Measurements from ENCODE around the gene LDLRAD4. TPM values are rescaled to one million over a fixed set of nuclear protein-coding genes. Genes with fewer than 3 reads are reported as not detected.

The LDLRAD4 gene
- polyA plus RNA-seq, 1 of the 3 experiments (the other 2 are of a cell fraction): 0.16 TPM

GRCh38 chr18:13608791-13609532, 390.4 kb downstream of the LDLRAD4 start:
- no peak for DNase-seq
- no peak overlapping the region for H3K4me3 ChIP-seq (ENCODE audit: low read depth in 2 of 2, low read length in 1 of 2)
- no peaks in the 10 kb centered on the region for H3K9me3 ChIP-seq
- H3K27me3 ChIP-seq (ENCODE audit: insufficient read depth): no peaks in the 10 kb centered on the region
- H3K27ac ChIP-seq (ENCODE audit: low read depth in 2 of 2, low read length in 1 of 2): no peak overlapping the region
- no peak for TF ChIP-seq ELF1 (IDR thresholded peaks at IDR 0.05)
- CTCF ChIA-PET: interaction anchor here (0.7 to 1.3 kb wide), 2 partner anchors 15 to 393 kb away, joined by 3 read pairs; no protein-coding TSS in a partner anchor
- 70% methylated on average over 16 of the region's 16 CpGs for WGBS (ENCODE audit: low lambda C conversion rate)
- H3K4me2 ChIP-seq: no peak overlapping the region
- no peaks in the 10 kb centered on the region for H3K9me2 ChIP-seq
- no peaks in the 10 kb centered on the region for H3K36me3 ChIP-seq (replicated peaks in 1 of 2; ENCODE audit: control insufficient read depth in 1 of 2, insufficient read depth in 2 of 2, low read length in 1 of 2)
- H3K79me2 ChIP-seq (ENCODE audit: insufficient read depth): no peaks in the 10 kb centered on the region
- H4K20me1 ChIP-seq (ENCODE audit: insufficient read depth): no peaks in the 10 kb centered on the region
- POLR2A ChIA-PET: no interaction called here
- H2AFZ ChIP-seq (ENCODE audit: low read depth): no peak overlapping the region
- peaks cover 10 to 23% of the 10 kb centered on the region in 2 experiments; a peak in 2 of 4 replicates for H3K4me1 ChIP-seq (ENCODE audit: control insufficient read depth in 1 of 2, insufficient read depth in 2 of 2, low read depth in 1 of 2, low read length in 1 of 2)
- H3K9ac ChIP-seq: no peak overlapping the region
- no peaks in the 10 kb centered on the region for H3F3A ChIP-seq (replicated peaks; ENCODE audit: insufficient read depth)

GRCh38 chr18:13610555-13611141, 392.1 kb downstream of the LDLRAD4 start:
- ChIA-PET POLR2A (no interaction called here), CTCF (interaction anchor here (0.8 kb wide), 1 partner anchor 395 kb away, joined by 4 read pairs; no protein-coding TSS in a partner anchor)
- no peak overlapping the region for H3K9ac ChIP-seq
- no peaks in the 10 kb centered on the region for H3K79me2 ChIP-seq (ENCODE audit: insufficient read depth)
- H3K36me3 ChIP-seq (replicated peaks in 1 of 2; ENCODE audit: control insufficient read depth in 1 of 2, insufficient read depth in 2 of 2, low read length in 1 of 2): no peaks in the 10 kb centered on the region
- 0 out of 2 replicates have a peak overlapping the region, but pooled peaks have one; percentile 44 for H2AFZ ChIP-seq (ENCODE audit: low read depth)
- WGBS (ENCODE audit: low lambda C conversion rate): 59% methylated on average over 5 of the region's 11 CpGs
- no peak for DNase-seq
- peak overlapping the region; percentile 36 to 57; a peak in 3 of 4 replicates for H3K4me3 ChIP-seq (ENCODE audit: low read depth in 2 of 2, low read length in 1 of 2)
- no peaks in the 10 kb centered on the region for H3F3A ChIP-seq (replicated peaks; ENCODE audit: insufficient read depth)
- no peaks in the 10 kb centered on the region for H4K20me1 ChIP-seq (ENCODE audit: insufficient read depth)
- H3K4me1 ChIP-seq (ENCODE audit: control insufficient read depth in 1 of 2, insufficient read depth in 2 of 2, low read depth in 1 of 2, low read length in 1 of 2): peaks cover 10 to 21% of the 10 kb centered on the region in 2 experiments; a peak in 2 of 4 replicates
- no peaks in the 10 kb centered on the region for H3K9me3 ChIP-seq
- no peaks in the 10 kb centered on the region for H3K9me2 ChIP-seq
- no peaks in the 10 kb centered on the region for H3K27me3 ChIP-seq (ENCODE audit: insufficient read depth)
- H3K27ac ChIP-seq (ENCODE audit: low read depth in 2 of 2, low read length in 1 of 2): no peak overlapping the region
- peak overlapping the region; percentile 87 for H3K4me2 ChIP-seq
- TF ChIP-seq REST (IDR thresholded peaks at IDR 0.05; ENCODE audit: low read depth, low read length) (no peak), SMC3 (IDR thresholded peaks at IDR 0.05; ENCODE audit: low read depth, low read length) (no peak), TEAD4 (IDR thresholded peaks at IDR 0.05; ENCODE audit: borderline replicate concordance, insufficient read depth) (no peak), NRF1 (IDR thresholded peaks at IDR 0.05; ENCODE audit: low read depth, low read length) (no peak), FOXJ3 (CRISPR knock-in tag; IDR thresholded peaks at IDR 0.05) (no peak), IRF3 (IDR thresholded peaks at IDR 0.05; ENCODE audit: low read depth, low read length) (no peak), TAF1 (IDR thresholded peaks at IDR 0.05; ENCODE audit: borderline replicate concordance, low read depth, low read length) (no peak), PBX3 (IDR thresholded peaks at IDR 0.05) (no peak), FOXM1 (IDR thresholded peaks at IDR 0.05; ENCODE audit: low read depth) (no peak), JUND (IDR thresholded peaks at IDR 0.05) (no peak), SIN3A (IDR thresholded peaks at IDR 0.05; ENCODE audit: borderline replicate concordance, low read depth, low read length) (no peak), USF1 (IDR thresholded peaks at IDR 0.05; ENCODE audit: borderline replicate concordance, low read depth) (no peak), RAD21 (IDR thresholded peaks at IDR 0.05; ENCODE audit: low read length) (no peak), ELF1 (IDR thresholded peaks at IDR 0.05) (no peak), MXI1 (IDR thresholded peaks at IDR 0.05; ENCODE audit: low read depth, low read length) (no peak), CTCF (IDR thresholded peaks at IDR 0.05) (no peak), GATA2 (CRISPR knock-in tag; IDR thresholded peaks at IDR 0.05) (no peak), NFIC (IDR thresholded peaks at IDR 0.05; ENCODE audit: borderline replicate concordance) (no peak)

Data from SK-N-SH (cell line).